GM19193 (cell line): Measurements from ENCODE around the gene TBX6.

Experiments
- POLR2A ChIP-seq: IDR thresholded peaks from 4 replicates; pipeline ENCODE4 v1.6.1; 2011; ENCODE audit not compliant: insufficient read depth, insufficient read length; ENCODE audit errors: extremely low read depth

Gene TBX6

GRCh38 chr16:30065102-30065942 is 26.4 kb downstream of the TBX6 start, which contains the start of gene ALDOA:
ALDOA (plus strand) TSS chr16:30065760; CDS start chr16:30066898, 1,138 bp downstream.
- TF ChIP-seq POLR2A: peak; percentile 88

- TF ChIP-seq POLR2A: peak; percentile 84
These were observed 27.0 kb downstream of the TBX6 start for GRCh38 chr16:30064729-30065101.

- peak; percentile 61 for TF ChIP-seq POLR2A
These were observed 27.6 kb downstream of the TBX6 start for GRCh38 chr16:30063893-30064728.

GRCh38 chr16:30063278-30063892 is 28.3 kb downstream of the TBX6 start:
- TF ChIP-seq POLR2A: no peak

- no peak for TF ChIP-seq POLR2A
These were observed 30.7 kb downstream of the TBX6 start for GRCh38 chr16:30060836-30061554.

- TF ChIP-seq POLR2A: no peak
These were observed 31.4 kb downstream of the TBX6 start for GRCh38 chr16:30060346-30060745.

- no peak for TF ChIP-seq POLR2A
These were observed 36.7 kb downstream of the TBX6 start for GRCh38 chr16:30054959-30055553.

GRCh38 chr16:30054451-30054850 is 37.3 kb downstream of the TBX6 start:
- TF ChIP-seq POLR2A: no peak

GRCh38 chr16:30053376-30054015 is 38.2 kb downstream of the TBX6 start:
- no peak for TF ChIP-seq POLR2A

GRCh38 chr16:30052671-30053372 is 38.9 kb downstream of the TBX6 start:
- peak; percentile 53 for TF ChIP-seq POLR2A

GRCh38 chr16:30051518-30051917 is 40.2 kb downstream of the TBX6 start:
- TF ChIP-seq POLR2A: no peak

GRCh38 chr16:30049871-30050270 is 41.9 kb downstream of the TBX6 start:
- no peak for TF ChIP-seq POLR2A

GRCh38 chr16:30046588-30046987 is 45.1 kb downstream of the TBX6 start:
- TF ChIP-seq POLR2A: no peak
